ENCODE data around the gene SOX30. TPM values are rescaled to one million over a fixed set of nuclear protein-coding genes. Genes with fewer than 3 reads are reported as not detected.
"Not testable (repeated sequence)": the region's sequence is repeated elsewhere in the genome, so short reads cannot be mapped to it uniquely, and the experiment has no call there.

SOX30 gene
- 0.09 TPM in 1 of 2 replicates, not detected in the other for total RNA-seq (2022)
- percentile 14 among the genes with signal in this experiment for Bru-seq, nascent RNA
- BruChase-seq, experiment 1, labeled RNA remaining after a 6-hour chase = percentile 15 among the genes with signal in this experiment
- percentile 11 among the genes with signal in this experiment for BruChase-seq, experiment 2, labeled RNA remaining after a 2-hour chase
- long read RNA-seq = 0 reads

GRCh38 chr5:157652377-157652692 is at the start of gene SOX30:
Gene SOX30, minus strand, starts transcription at chr5:157652438. Its CDS starts 360 bp downstream, at chr5:157652078.
- H3K27me3 Mint-ChIP-seq (ENCODE audit: unreplicated experiment) = no peaks in the 10 kb centered on the region
- no peaks in the 10 kb centered on the region for H3K4me1 Mint-ChIP-seq (ENCODE audit: low read depth, unreplicated experiment)
- H3K4me3 Mint-ChIP-seq (ENCODE audit: low read depth, unreplicated experiment) = peak within 1 kb of the TSS; percentile 55
- CTCF ChIA-PET = no interaction called here
- DNase-seq = no peak
- intact Hi-C loops (cut with micrococcal nuclease; ENCODE audit: unreplicated experiment) = no loop called here
- no peak for TF ChIP-seq CTCF (IDR thresholded peaks at IDR 0.05; ENCODE audit: unreplicated experiment)
- H3K36me3 Mint-ChIP-seq (ENCODE audit: insufficient read depth, unreplicated experiment) = peaks cover 7% of the 10 kb centered on the region
- no TSS peak for BruUV-seq (replicated peaks)
- peaks cover 17% of the 10 kb centered on the region for H3K9me3 Mint-ChIP-seq (ENCODE audit: low read depth, unreplicated experiment)
- peak within 1 kb of the TSS; percentile 29 for H3K27ac Mint-ChIP-seq (ENCODE audit: unreplicated experiment)

GRCh38 chr5:157698674-157699073 is 46.4 kb upstream of the SOX30 start:
- not testable (repeated sequence) for BruUV-seq (replicated peaks)

GRCh38 chr5:157696154-157696553 is 43.9 kb upstream of the SOX30 start:
- not testable (repeated sequence) for BruUV-seq (replicated peaks); H3K4me3 Mint-ChIP-seq (ENCODE audit: low read depth, unreplicated experiment)

More at GRCh38 chr5:157698674-157699073, 46.4 kb upstream of the SOX30 start:
- H3K4me3 Mint-ChIP-seq (ENCODE audit: low read depth, unreplicated experiment); H3K4me1 Mint-ChIP-seq (ENCODE audit: low read depth, unreplicated experiment); H3K9me3 Mint-ChIP-seq (ENCODE audit: low read depth, unreplicated experiment); H3K27me3 Mint-ChIP-seq (ENCODE audit: unreplicated experiment); H3K27ac Mint-ChIP-seq (ENCODE audit: unreplicated experiment); DNase-seq; CTCF ChIA-PET; H3K36me3 Mint-ChIP-seq (ENCODE audit: insufficient read depth, unreplicated experiment); intact Hi-C loops (cut with micrococcal nuclease; ENCODE audit: unreplicated experiment): not testable (repeated sequence)

GRCh38 chr5:157693816-157694215 is 41.6 kb upstream of the SOX30 start:
- intact Hi-C loops (cut with micrococcal nuclease; ENCODE audit: unreplicated experiment); H3K9me3 Mint-ChIP-seq (ENCODE audit: low read depth, unreplicated experiment); H3K27ac Mint-ChIP-seq (ENCODE audit: unreplicated experiment); H3K27me3 Mint-ChIP-seq (ENCODE audit: unreplicated experiment); BruUV-seq (replicated peaks); CTCF ChIA-PET; DNase-seq; H3K4me1 Mint-ChIP-seq (ENCODE audit: low read depth, unreplicated experiment); H3K36me3 Mint-ChIP-seq (ENCODE audit: insufficient read depth, unreplicated experiment); H3K4me3 Mint-ChIP-seq (ENCODE audit: low read depth, unreplicated experiment): not testable (repeated sequence)

More at GRCh38 chr5:157696154-157696553, 43.9 kb upstream of the SOX30 start:
- intact Hi-C loops (cut with micrococcal nuclease; ENCODE audit: unreplicated experiment); H3K4me1 Mint-ChIP-seq (ENCODE audit: low read depth, unreplicated experiment); H3K27ac Mint-ChIP-seq (ENCODE audit: unreplicated experiment); DNase-seq; H3K9me3 Mint-ChIP-seq (ENCODE audit: low read depth, unreplicated experiment); H3K36me3 Mint-ChIP-seq (ENCODE audit: insufficient read depth, unreplicated experiment); H3K27me3 Mint-ChIP-seq (ENCODE audit: unreplicated experiment): not testable (repeated sequence)
- CTCF ChIA-PET = interaction anchor here (0.6 kb wide), 1 partner anchor 172 kb away, joined by 3 read pairs; no protein-coding TSS in a partner anchor

GRCh38 chr5:157690690-157691433 is 38.6 kb upstream of the SOX30 start:
- no peaks in the 10 kb centered on the region for H3K36me3 Mint-ChIP-seq (ENCODE audit: insufficient read depth, unreplicated experiment)
- H3K4me1 Mint-ChIP-seq (ENCODE audit: low read depth, unreplicated experiment) = no peaks in the 10 kb centered on the region
- no peaks in the 10 kb centered on the region for H3K27me3 Mint-ChIP-seq (ENCODE audit: unreplicated experiment)
- no peak for DNase-seq
- H3K9me3 Mint-ChIP-seq (ENCODE audit: low read depth, unreplicated experiment) = peaks cover 5% of the 10 kb centered on the region
- H3K4me3 Mint-ChIP-seq (ENCODE audit: low read depth, unreplicated experiment) = no peak overlapping the region
- BruUV-seq (replicated peaks) = no TSS peak
- TF ChIP-seq CTCF (IDR thresholded peaks at IDR 0.05; ENCODE audit: unreplicated experiment) = no peak
- intact Hi-C loops (cut with micrococcal nuclease; ENCODE audit: unreplicated experiment) = no loop called here
- CTCF ChIA-PET = no interaction called here
- H3K27ac Mint-ChIP-seq (ENCODE audit: unreplicated experiment) = no peak overlapping the region

All from Calu3 (cell line).